GM19025 (cell line): ENCODE measurements around the gene NIPAL3.
"Not testable (repeated sequence)": the region's sequence is repeated elsewhere in the genome, so short reads cannot be mapped to it uniquely, and the experiment has no call there.

Experiments
- ATAC-seq: cut with Tn5 transposase; IDR thresholded peaks from one replicate; pipeline ENCODE4 v1.9.1; 2021; ENCODE audit warnings: mild to moderate bottlenecking, low read depth, moderate library complexity; ENCODE audit not compliant: unreplicated experiment

The NIPAL3 gene

GRCh38 chr1:24507405-24507804 lies 91.8 kb downstream of the NIPAL3 start:
- no peak for ATAC-seq

DNA sequence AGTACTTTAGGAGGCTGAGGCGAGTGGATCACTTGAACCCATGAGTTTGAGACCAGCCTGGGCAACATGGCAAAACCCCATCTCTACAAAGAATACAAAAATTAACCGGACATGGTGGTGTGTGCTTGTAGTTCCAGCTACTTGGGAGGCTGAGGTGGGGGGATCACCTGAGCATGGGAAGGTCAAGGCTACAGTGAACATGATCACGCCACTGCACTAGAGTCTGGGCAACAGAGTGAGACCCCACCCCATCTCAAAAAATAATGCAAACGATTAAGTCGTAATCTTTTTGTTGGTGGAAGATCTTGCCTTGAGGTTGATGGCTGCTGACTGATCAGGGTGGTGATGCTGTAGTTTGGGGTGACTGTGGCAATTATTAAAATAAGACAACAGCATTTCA lies 93.3 kb downstream of the NIPAL3 start:
- ATAC-seq, result no peak

DNA sequence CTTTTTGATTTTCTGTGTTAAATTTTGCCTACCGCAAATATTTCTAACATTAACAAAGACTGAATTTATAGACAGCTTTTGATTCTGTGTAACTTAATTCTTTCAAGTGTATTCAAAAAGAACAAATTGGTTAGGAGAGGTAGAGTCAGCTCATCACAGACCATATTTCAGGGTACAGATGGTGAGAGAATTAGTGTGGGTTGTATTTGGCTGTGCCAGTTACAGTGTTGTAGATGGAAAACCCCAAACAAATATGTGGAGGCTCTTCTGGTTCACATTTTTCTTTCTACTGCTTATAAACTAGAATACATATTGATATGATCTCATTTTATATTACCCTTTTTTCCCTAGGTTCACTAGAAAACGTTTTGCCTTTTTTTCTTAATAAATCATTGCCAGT lies 98.1 kb downstream of the NIPAL3 start:
- ATAC-seq, result no peak

DNA sequence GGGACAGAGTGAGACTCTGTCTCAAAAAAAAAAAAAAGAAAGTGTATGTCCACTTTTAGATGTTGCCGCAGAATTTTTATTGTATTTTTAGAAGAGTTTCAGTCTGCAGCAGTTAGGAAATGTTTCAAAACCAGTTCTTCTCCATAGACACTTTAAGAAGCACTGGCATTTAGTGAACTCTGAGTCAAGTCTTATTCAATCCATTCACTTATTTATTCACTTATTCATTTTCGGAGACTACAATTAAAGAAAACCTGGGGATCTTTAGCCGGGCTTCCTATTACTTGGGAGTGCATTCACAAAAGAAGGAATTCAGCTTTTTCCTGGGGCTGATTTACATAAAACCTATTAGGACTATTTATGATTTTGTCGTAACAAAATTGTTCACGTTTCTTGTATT lies 99.3 kb downstream of the NIPAL3 start:
- no peak for ATAC-seq

GRCh38 chr1:24515671-24516209 lies 100.1 kb downstream of the NIPAL3 start:
- not testable (repeated sequence) for ATAC-seq

GRCh38 chr1:24516506-24516905 lies 100.9 kb downstream of the NIPAL3 start:
- no peak for ATAC-seq

DNA sequence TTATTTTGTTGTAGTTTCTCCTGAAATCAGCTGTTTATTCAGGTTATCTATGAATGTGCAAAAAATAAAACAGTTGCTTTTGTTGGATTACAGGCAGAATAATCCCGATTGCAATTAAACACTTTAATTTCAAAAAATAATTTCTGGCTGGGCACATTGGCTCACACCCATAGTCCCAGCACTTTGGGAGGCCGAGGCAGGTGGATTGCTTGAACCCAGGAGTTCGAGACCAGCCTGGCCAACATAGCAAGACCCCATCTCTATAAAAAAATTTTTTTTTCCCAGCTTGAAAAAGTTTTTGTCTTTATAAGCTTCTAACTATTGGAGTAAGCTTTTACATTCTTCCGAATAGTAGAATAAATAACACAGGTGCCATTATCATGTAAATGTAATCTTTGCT lies 102.3 kb downstream of the NIPAL3 start:
- no peak for ATAC-seq

- not testable (repeated sequence) for ATAC-seq
These were observed 104.7 kb downstream of the NIPAL3 start for GRCh38 chr1:24520282-24520681.
